NCI-H2196 treated with DMSO at 0.1 percent for 48 hours (cell line): Measurements from ENCODE around the gene DNAJB9.

Source experiments
- DNase-seq: peaks from one replicate; lab custom pipeline; 2025; ENCODE audit not compliant: unreplicated experiment; lab: John Stamatoyannopoulos, UW

Gene DNAJB9

GRCh38 chr7:108565987-108566386, 3.7 kb upstream of the DNAJB9 start:
- no peak for DNase-seq

- no peak for DNase-seq
Observed at GRCh38 chr7:108568801-108569380, 783 bp upstream of the DNAJB9 start.

GRCh38 chr7:108570146-108570755, 577 bp downstream of the DNAJB9 start:
- DNase-seq: no peak

- DNase-seq: no peak
Observed at GRCh38 chr7:108572480-108572879, 2.8 kb downstream of the DNAJB9 start.

- no peak for DNase-seq
Observed at GRCh38 chr7:108575156-108575555, 5.5 kb downstream of the DNAJB9 start.

- DNase-seq: no peak
Observed at GRCh38 chr7:108576116-108576515, 6.4 kb downstream of the DNAJB9 start.

- no peak for DNase-seq
Observed at GRCh38 chr7:108578937-108579336, 9.3 kb downstream of the DNAJB9 start.

GRCh38 chr7:108580298-108580697, 10.6 kb downstream of the DNAJB9 start:
- DNase-seq: no peak

GRCh38 chr7:108581655-108582491, 12.2 kb downstream of the DNAJB9 start:
- no peak for DNase-seq

GRCh38 chr7:108584211-108584610, 14.5 kb downstream of the DNAJB9 start:
- no peak for DNase-seq

- DNase-seq: no peak
Observed at GRCh38 chr7:108585843-108586242, 16.2 kb downstream of the DNAJB9 start.

- no peak for DNase-seq
Observed at GRCh38 chr7:108586274-108586710, 16.6 kb downstream of the DNAJB9 start.

GRCh38 chr7:108589199-108589598, 19.5 kb downstream of the DNAJB9 start:
- DNase-seq: no peak

GRCh38 chr7:108589874-108590273, 20.2 kb downstream of the DNAJB9 start:
- DNase-seq: no peak

GRCh38 chr7:108590606-108591005, 20.9 kb downstream of the DNAJB9 start:
- DNase-seq: no peak

- DNase-seq: no peak
Observed at GRCh38 chr7:108592646-108593201, 23.1 kb downstream of the DNAJB9 start.

- DNase-seq: no peak
Observed at GRCh38 chr7:108596560-108596959, 26.9 kb downstream of the DNAJB9 start.

GRCh38 chr7:108598153-108598552, 28.5 kb downstream of the DNAJB9 start:
- DNase-seq: no peak

- DNase-seq: no peak
Observed at GRCh38 chr7:108598914-108599580, 29.4 kb downstream of the DNAJB9 start.

- DNase-seq: no peak
Observed at GRCh38 chr7:108600399-108600798, 30.7 kb downstream of the DNAJB9 start.

- DNase-seq: no peak
Observed at GRCh38 chr7:108603656-108604306, 34.1 kb downstream of the DNAJB9 start.
